ENCODE data around the gene PANX1. TPM values are rescaled to one million over a fixed set of nuclear protein-coding genes. Genes with fewer than 3 reads are reported as not detected.

Gene PANX1
- total and polyA plus RNA-seq, 2 donors (not counting 1 experiment from before 2014, with no cell fraction given): 4.2 to 10.3 TPM

GRCh38 chr11:94134651-94135512, 6.2 kb downstream of the PANX1 start:
- Mint-ChIP-seq H3K4me1 (peaks cover 57% of the 10 kb centered on the region), H3K4me3 (no peak overlapping the region), H3K9me3 (ENCODE audit: insufficient read depth) (no peaks in the 10 kb centered on the region), H3K27me3 (no peaks in the 10 kb centered on the region), H3K27ac (peak overlapping the region; percentile 60)
- peaks cover 20% of the 10 kb centered on the region for H4K20me1 ChIP-seq (ENCODE audit: control insufficient read depth, insufficient read depth, low read length, poor library complexity, severe bottlenecking)
- H3K27ac ChIP-seq (ENCODE audit: low read length in 2 of 2): peak overlapping the region in 1 of 2 donors; percentile 16
- no peak for DNase-seq
- ATAC-seq (ENCODE audit: low read depth): peak; percentile 36
- peaks cover 28 to 49% of the 10 kb centered on the region in 2 donors for H3K4me1 ChIP-seq (ENCODE audit: control insufficient read depth in 2 of 2, insufficient read depth in 2 of 2, low read length in 2 of 2)
- H3K4me2 ChIP-seq (replicated peaks; ENCODE audit: low read depth, low read length, poor library complexity, severe bottlenecking): peak overlapping the region; percentile 29
- no peaks in the 10 kb centered on the region for H3K27me3 ChIP-seq (replicated peaks in 1 of 4; ENCODE audit: control extremely low read depth in 1 of 4, control insufficient read depth in 3 of 4, insufficient read depth in 4 of 4, low read length in 3 of 4)
- CTCF ChIA-PET: no interaction called here
- POLR2A ChIA-PET: no interaction called here
- peaks cover 68% of the 10 kb centered on the region for H3K79me2 ChIP-seq (ENCODE audit: control insufficient read depth, insufficient read depth, low read length)
- no peak overlapping the region for H3K9ac ChIP-seq (ENCODE audit: low read length)
- no peak for TF ChIP-seq CTCF (IDR thresholded peaks at IDR 0.05)
- TF ChIP-seq EZH2 (IDR thresholded peaks at IDR 0.05; ENCODE audit: borderline replicate concordance, insufficient read depth, low read depth, low read length, poor library complexity, severe bottlenecking): no peak
- H3K9me3 ChIP-seq (ENCODE audit: control extremely low read depth in 1 of 3, control insufficient read depth in 2 of 3, insufficient read depth in 1 of 3, low read length in 2 of 3): peaks cover 0 to 8% (median 0%) of the 10 kb centered on the region in 3 donors
- 62% methylated on average over 8 of the region's 10 CpGs for WGBS (ENCODE audit: insufficient coverage)
- intact Hi-C loops (cut with micrococcal nuclease): no loop called here
- no peaks in the 10 kb centered on the region for H3K36me3 ChIP-seq (replicated peaks in 1 of 2; ENCODE audit: control extremely low read depth in 1 of 2, control insufficient read depth in 1 of 2, extremely low read depth in 1 of 2, insufficient read depth in 2 of 2, low read length in 1 of 2)
- H2AFZ ChIP-seq (ENCODE audit: insufficient read depth, low read depth, low read length, poor library complexity, severe bottlenecking): no peak overlapping the region
- H3K4me3 ChIP-seq (ENCODE audit: control extremely low read depth in 1 of 5, extremely low read depth in 1 of 5, insufficient read depth in 1 of 5, low read depth in 2 of 5, low read length in 4 of 5): no peak overlapping the region

GRCh38 chr11:94139416-94139815, 10.8 kb downstream of the PANX1 start:
- H4K20me1 ChIP-seq (ENCODE audit: control insufficient read depth, insufficient read depth, low read length, poor library complexity, severe bottlenecking): peaks cover 35% of the 10 kb centered on the region
- H3K4me1 ChIP-seq (ENCODE audit: control insufficient read depth in 2 of 2, insufficient read depth in 2 of 2, low read length in 2 of 2): peaks cover 19 to 20% of the 10 kb centered on the region in 2 donors
- ChIA-PET CTCF (interaction anchor here (0.8 kb wide), 1 partner anchor 44 kb away, joined by 3 read pairs; no protein-coding TSS in a partner anchor), POLR2A (no interaction called here)
- DNase-seq (no peak), ATAC-seq (ENCODE audit: low read depth) (no peak)
- H3K9me3 Mint-ChIP-seq (ENCODE audit: insufficient read depth): no peaks in the 10 kb centered on the region
- no peaks in the 10 kb centered on the region for H3K27me3 ChIP-seq (replicated peaks in 1 of 4; ENCODE audit: control extremely low read depth in 1 of 4, control insufficient read depth in 3 of 4, insufficient read depth in 4 of 4, low read length in 3 of 4)
- H3K27me3 Mint-ChIP-seq: no peaks in the 10 kb centered on the region
- H3K79me2 ChIP-seq (ENCODE audit: control insufficient read depth, insufficient read depth, low read length): peaks cover 81% of the 10 kb centered on the region
- H3K4me2 ChIP-seq (replicated peaks; ENCODE audit: low read depth, low read length, poor library complexity, severe bottlenecking): no peak overlapping the region
- H3K27ac ChIP-seq (ENCODE audit: low read length in 2 of 2): no peak overlapping the region
- peaks cover 71% of the 10 kb centered on the region for H3K4me1 Mint-ChIP-seq
- H3K4me3 ChIP-seq (ENCODE audit: control extremely low read depth in 1 of 5, extremely low read depth in 1 of 5, insufficient read depth in 1 of 5, low read depth in 2 of 5, low read length in 4 of 5): no peak overlapping the region
- H3K9me3 ChIP-seq (ENCODE audit: control extremely low read depth in 1 of 3, control insufficient read depth in 2 of 3, insufficient read depth in 1 of 3, low read length in 2 of 3): peaks cover 0 to 8% (median 0%) of the 10 kb centered on the region in 3 donors
- no peak overlapping the region for H3K9ac ChIP-seq (ENCODE audit: low read length)
- intact Hi-C loops (cut with micrococcal nuclease): no loop called here
- no peak overlapping the region for H3K27ac Mint-ChIP-seq
- TF ChIP-seq EZH2 (IDR thresholded peaks at IDR 0.05; ENCODE audit: borderline replicate concordance, insufficient read depth, low read depth, low read length, poor library complexity, severe bottlenecking): no peak
- no peak overlapping the region for H3K4me3 Mint-ChIP-seq
- no peak overlapping the region for H2AFZ ChIP-seq (ENCODE audit: insufficient read depth, low read depth, low read length, poor library complexity, severe bottlenecking)
- 100% methylated on average over 4 of the region's 4 CpGs for WGBS (ENCODE audit: insufficient coverage)
- no peaks in the 10 kb centered on the region for H3K36me3 ChIP-seq (replicated peaks in 1 of 2; ENCODE audit: control extremely low read depth in 1 of 2, control insufficient read depth in 1 of 2, extremely low read depth in 1 of 2, insufficient read depth in 2 of 2, low read length in 1 of 2)

Measured in B cell (primary cell).